GM12878 (cell line): Measurements from ENCODE around the gene CACNA1D. TPM values are rescaled to one million over a fixed set of nuclear protein-coding genes. Genes with fewer than 3 reads are reported as not detected.
A peak's percentile ranks its signal among the peaks of the same experiment; 100 is the strongest.

Experiments
- ATAC-seq: fragments of 200-7000 bp; cut with Tn5 transposase; 3 replicates; pipeline ENCODE4 v1.9.1; 2020; ENCODE audit warnings: mild to moderate bottlenecking, moderate library complexity
- BruUV-seq: library from RNA; stranded (reverse); fragments of 400-500 nt; replicated peaks from 2 replicates; lab custom pipeline; 2021; lab: Mats Ljungman, UMichigan
- CTCF ChIA-PET: fragments of 300-600 bp; sonication (Branson Sonifier 250); formaldehyde crosslinking; extraction: SDS; loops from one replicate; lab custom pipeline; 2021; ENCODE audit warnings: inconsistent platforms; lab: Yijun Ruan, JAX
- POLR2A ChIA-PET: fragments of 350-600 bp; formaldehyde crosslinking; extraction: SDS; loops from one replicate; lab custom pipeline; 2021; ENCODE audit warnings: inconsistent platforms; lab: Charles Lee
- RAD21 ChIA-PET: fragments of 300-600 bp; sonication (Branson Sonifier 250); formaldehyde crosslinking; loops from one replicate; lab custom pipeline; 2023; ENCODE audit warnings: antibody characterized with exemption; ENCODE audit not compliant: unreplicated experiment; lab: Charles Lee
- SMC1A ChIA-PET: fragments of 300-600 bp; sonication (Branson Sonifier 250); formaldehyde crosslinking; loops from one replicate; lab custom pipeline; 2023; ENCODE audit not compliant: unreplicated experiment, uncharacterized antibody; lab: Charles Lee
- DNase-seq: peaks from one replicate; pipeline ENCODE4 v3.0.0-alpha.2; 2011; ENCODE audit warnings: low read depth, low spot score
- FAIRE-seq: peaks from 3 replicates; lab custom pipeline; 2011; peaks lifted over from hg19 to GRCh38; lab: Jason Lieb, UNC
- H2AFZ ChIP-seq: 2 replicates; pipeline ENCODE4 v1.6.0; 2011; ENCODE audit warnings: low read depth, low read length, control low read depth; ENCODE audit not compliant: control insufficient read depth
- H3K27ac ChIP-seq: 2 replicates; pipeline ENCODE4 v1.5.1; 2011; ENCODE audit warnings: control low read depth; ENCODE audit not compliant: control insufficient read depth, insufficient read depth
- H3K27me3 ChIP-seq, 2 experiments: replicated peaks in 1 of 2; 2 replicates each; pipeline versions ENCODE4 v1.6.0 to v1.6.1; 2011; ENCODE audit warnings: low read length in 1 of 2; ENCODE audit not compliant: control insufficient read depth in 2 of 2, insufficient read depth in 2 of 2
- H3K36me3 ChIP-seq, 2 experiments: 2 replicates each; pipeline ENCODE4 v1.5.1; 2011; ENCODE audit warnings: low read length in 1 of 2; ENCODE audit not compliant: control insufficient read depth in 2 of 2, insufficient read depth in 2 of 2
- H3K4me1 ChIP-seq: 2 replicates; pipeline ENCODE4 v1.6.1; 2011; ENCODE audit warnings: mild to moderate bottlenecking, low read length, moderate library complexity, mixed read lengths; ENCODE audit not compliant: control insufficient read depth, insufficient read depth
- H3K4me2 ChIP-seq: 2 replicates; pipeline ENCODE4 v1.6.0; 2011; ENCODE audit warnings: control low read depth; ENCODE audit not compliant: control insufficient read depth, insufficient read depth
- H3K4me3 ChIP-seq: fragments of 200-600 bp; sonication (generic); 2 replicates; pipeline ENCODE4 v1.5.1; 2016
- H3K79me2 ChIP-seq: 2 replicates; pipeline ENCODE4 v1.6.0; 2011; ENCODE audit warnings: low read length; ENCODE audit not compliant: control insufficient read depth, insufficient read depth
- H3K9ac ChIP-seq: 2 replicates; pipeline ENCODE4 v1.8.0; 2011; ENCODE audit warnings: low read length, control low read depth, mixed read lengths; ENCODE audit not compliant: control insufficient read depth, insufficient read depth
- H3K9me3 ChIP-seq: replicated peaks from 3 replicates; pipeline ENCODE4 v1.5.1; 2011; ENCODE audit warnings: mild to moderate bottlenecking, low read length; ENCODE audit not compliant: control insufficient read depth, insufficient read depth
- H4K20me1 ChIP-seq: 2 replicates; pipeline ENCODE4 v1.6.0; 2011; ENCODE audit not compliant: control insufficient read depth, insufficient read depth
- ATF2 ChIP-seq: IDR thresholded peaks from 2 replicates; pipeline ENCODE4 v1.6.1; 2012; ENCODE audit warnings: low read length, inconsistent platforms
- CEBPB ChIP-seq, 2 experiments: fragments of 150-350 bp in 1 of 2; IDR thresholded peaks; 2 replicates each; pipeline ENCODE4 v1.6.1; 2012 to 2014; ENCODE audit warnings: low read depth in 2 of 2, low read length in 2 of 2, borderline replicate concordance in 1 of 2, inconsistent platforms in 1 of 2
- CTCF ChIP-seq, 3 experiments: IDR thresholded peaks in 2 of 3; conservative IDR thresholded peaks in 1 of 3; 2 replicates each; pipeline ENCODE4 v1.5.1; 2011; ENCODE audit warnings: low read depth in 3 of 3, low read length in 3 of 3, mild to moderate bottlenecking in 3 of 3, control low read depth in 2 of 3, moderate library complexity in 2 of 3, inconsistent platforms in 1 of 3, mixed read lengths in 1 of 3; ENCODE audit not compliant: control insufficient read depth in 2 of 3, insufficient read depth in 1 of 3; ENCODE audit errors: extremely low read depth in 1 of 3
- HDAC2 ChIP-seq: fragments of 200-600 bp; sonication (generic); IDR thresholded peaks from 2 replicates; pipeline ENCODE4 v1.6.1; 2017
- HDAC6 ChIP-seq: fragments of 200-600 bp; sonication (generic); IDR thresholded peaks from one replicate; pipeline ENCODE4 v1.8.0; 2017; ENCODE audit warnings: antibody characterized with exemption; ENCODE audit not compliant: unreplicated experiment
- IRF4 ChIP-seq: IDR thresholded peaks from 2 replicates; pipeline ENCODE4 v1.6.1; 2011; ENCODE audit warnings: low read depth, low read length
- PKNOX1 ChIP-seq: fragments of 450-650 bp; IDR thresholded peaks from 2 replicates; pipeline ENCODE4 v1.6.1; 2016; ENCODE audit warnings: mild to moderate bottlenecking
- POLR2AphosphoS5 ChIP-seq: IDR thresholded peaks from 2 replicates; pipeline ENCODE4 v1.6.1; 2011; ENCODE audit warnings: mild to moderate bottlenecking, low read length, inconsistent platforms
- RAD21 ChIP-seq: IDR thresholded peaks from 2 replicates; pipeline ENCODE4 v1.6.1; 2011; ENCODE audit warnings: mild to moderate bottlenecking, low read depth, low read length, moderate library complexity; ENCODE audit not compliant: insufficient read depth
- SMC3 ChIP-seq: IDR thresholded peaks from 2 replicates; pipeline ENCODE4 v1.6.1; 2011; ENCODE audit warnings: low read length, improper control_type of control experiment, borderline replicate concordance
- WRNIP1 ChIP-seq: IDR thresholded peaks from 2 replicates; pipeline ENCODE4 v1.6.1; 2011; ENCODE audit warnings: low read depth, low read length, improper control_type of control experiment, borderline replicate concordance
- WGBS: methylation state at CpG from one replicate; pipeline ENCODE4 v1.1.6; 2016; ENCODE audit warnings: low lambda C conversion rate; ENCODE audit not compliant: insufficient replicate concordance, insufficient coverage; ENCODE audit errors: missing lambda C conversion rate; 5-methylcytosine and 5-hydroxymethylcytosine counted together
- in situ Hi-C: fragments of 300-500 bp; cut with MboI; formaldehyde crosslinking; loops from 9 replicates; pipeline ENCODE4 v1.14.3; 2018; ENCODE audit warnings: mixed read lengths
- intact Hi-C: fragments of 100-400 bp; cut with micrococcal nuclease; formaldehyde crosslinking; loops from one replicate; pipeline ENCODE4 v1.14.2; 2022; ENCODE audit not compliant: unreplicated experiment
- polyA plus RNA-seq, 11 experiments: library from polyadenylated mRNA; depleted of rRNA in 4 of 11; unstranded in 6 of 11; stranded (reverse) in 5 of 11; fragments of >200 nt; fragmentation: Nextera tagmentation in 4 of 11; fragmentation: Illumina TruSeq in 1 of 11; extraction: Ambion mirVana in 4 of 11; extraction: Trizol in 1 of 11; gene quantifications; 1 replicate in 1 of 11; 2 replicates in 10 of 11; pipeline versions ENCODE4 v1.2.1 to v1.2.3, GENCODE V29; 2011 to 2016; ENCODE audit warnings: inconsistent platforms in 2 of 11, missing spikeins in 2 of 11, low read depth in 1 of 11
- total RNA-seq, 4 experiments: library from RNA; depleted of rRNA in 3 of 4; stranded (reverse); fragments of >200 nt in 3 of 4; fragmentation: Illumina TruSeq in 1 of 4; extraction: Trizol in 1 of 4; gene quantifications; 2 replicates each; pipeline versions ENCODE4 v1.2.1 to v1.2.3, GENCODE V29; 2013 to 2021

The CACNA1D gene
- total and polyA plus RNA-seq, 10 of the 15 experiments (the other 5 are each of a cell fraction or from before 2014, with no cell fraction given) = 0.21 to 24.4 (median 1.6) TPM

GRCh38 chr3:53530205-53530604, 35.8 kb downstream of the CACNA1D start:
- intact Hi-C loops (loop anchor here (5.0 kb wide), 1 partner anchor 182 kb away; no protein-coding TSS in a partner anchor), in situ Hi-C loops (no loop called here)
- no peak overlapping the region for H3K27ac ChIP-seq
- CTCF ChIA-PET = no interaction called here
- RAD21 ChIA-PET = no interaction called here
- H4K20me1 ChIP-seq = no peaks in the 10 kb centered on the region
- no peak for TF ChIP-seq HDAC2
- H3K9me3 ChIP-seq = no peaks in the 10 kb centered on the region
- SMC1A ChIA-PET = no interaction called here
- no peak overlapping the region for H2AFZ ChIP-seq
- BruUV-seq = no TSS peak
- H3K4me2 ChIP-seq = no peak overlapping the region
- H3K79me2 ChIP-seq = no peaks in the 10 kb centered on the region
- no peaks in the 10 kb centered on the region for H3K27me3 ChIP-seq
- no peak for FAIRE-seq
- H3K36me3 ChIP-seq = no peaks in the 10 kb centered on the region
- no peak overlapping the region for H3K4me3 ChIP-seq
- no peaks in the 10 kb centered on the region for H3K4me1 ChIP-seq
- no peak overlapping the region for H3K9ac ChIP-seq
- POLR2A ChIA-PET = no interaction called here
- no peak for ATAC-seq
- 21% methylated on average over 4 of the region's 4 CpGs for WGBS
- DNase-seq = no peak

- H3K4me2 ChIP-seq = no peak overlapping the region
- H3K36me3 ChIP-seq = no peaks in the 10 kb centered on the region
- SMC1A ChIA-PET = interaction anchor here (1.0 kb wide), 2 partner anchors 102 to 173 kb away, joined by 3 read pairs; no protein-coding TSS in a partner anchor
- no peak for TF ChIP-seq CEBPB (IDR thresholded peaks at IDR 0.05; ENCODE audit: borderline replicate concordance in 1 of 2, low read depth in 2 of 2, low read length in 2 of 2)
- peak; percentile 23; the same call in 1 of the 2 replicates for TF ChIP-seq SMC3
- TF ChIP-seq CTCF (IDR thresholded peaks at IDR 0.05 in 2 of 3, conservative IDR thresholded peaks at IDR 0.05 in 1 of 3; ENCODE audit: control insufficient read depth in 2 of 3, extremely low read depth in 1 of 3, insufficient read depth in 1 of 3, low read depth in 3 of 3, low read length in 3 of 3) = peak in 1 of 3 experiments; percentile 34; a peak in 1 of 6 replicates
- no peak for TF ChIP-seq ATF2
- TF ChIP-seq PKNOX1 = no peak
- no peak for TF ChIP-seq IRF4
- TF ChIP-seq POLR2AphosphoS5 = no peak
- peak; percentile 25; the same call in 1 of the 2 replicates for TF ChIP-seq RAD21
- no peak for TF ChIP-seq WRNIP1
- TF ChIP-seq HDAC6 = no peak
- in situ Hi-C loops (no loop called here), intact Hi-C loops (loop anchor here (5.0 kb wide), 1 partner anchor 181 kb away; no protein-coding TSS in a partner anchor)
- no peak for DNase-seq
- ATAC-seq = peak; percentile 60
- POLR2A ChIA-PET = no interaction called here
- H3K79me2 ChIP-seq = no peaks in the 10 kb centered on the region
- CTCF ChIA-PET = interaction anchor here (0.7 to 1.6 kb wide), 6 partner anchors 23 to 178 kb away, joined by 3 to 5 read pairs (median 3); no protein-coding TSS in a partner anchor
- H2AFZ ChIP-seq = no peak overlapping the region
- no TSS peak for BruUV-seq
- H3K27me3 ChIP-seq = no peaks in the 10 kb centered on the region
- H3K27ac ChIP-seq = no peak overlapping the region
- H3K4me3 ChIP-seq = no peak overlapping the region
- no peaks in the 10 kb centered on the region for H3K4me1 ChIP-seq
- FAIRE-seq = no peak
- RAD21 ChIA-PET = interaction anchor here (0.6 to 0.8 kb wide), 2 partner anchors 23 to 179 kb away, joined by 3 to 4 read pairs; no protein-coding TSS in a partner anchor
- no peaks in the 10 kb centered on the region for H3K9me3 ChIP-seq
- WGBS = 32% methylated on average over 3 of the region's 3 CpGs
- no peaks in the 10 kb centered on the region for H4K20me1 ChIP-seq
- H3K9ac ChIP-seq = no peak overlapping the region
These were observed 37.3 kb downstream of the CACNA1D start for GRCh38 chr3:53531749-53532148.
